HG02610 (cell line): ENCODE data around the gene C4orf51.

Source experiments
- ATAC-seq: cut with Tn5 transposase; IDR thresholded peaks from one replicate; pipeline ENCODE4 v1.9.1; 2021; ENCODE audit warnings: mild to moderate bottlenecking, moderate library complexity; ENCODE audit not compliant: unreplicated experiment

The C4orf51 gene

GRCh38 chr4:145709336-145709735 lies 29.4 kb downstream of the C4orf51 start:
- ATAC-seq = peak; percentile 8

- peak; percentile 98 for ATAC-seq
Measured at GRCh38 chr4:145709843-145710242, 29.9 kb downstream of the C4orf51 start.

- no peak for ATAC-seq
Measured at GRCh38 chr4:145716200-145716599, 36.3 kb downstream of the C4orf51 start.

GRCh38 chr4:145716661-145717200 lies 36.8 kb downstream of the C4orf51 start:
- no peak for ATAC-seq

- peak; percentile 76 for ATAC-seq
Measured at GRCh38 chr4:145719752-145720624, 40.0 kb downstream of the C4orf51 start.

- peak; percentile 46 for ATAC-seq
Measured at GRCh38 chr4:145720656-145721055, 40.7 kb downstream of the C4orf51 start.

- ATAC-seq = no peak
Measured at GRCh38 chr4:145722561-145722960, 42.6 kb downstream of the C4orf51 start.

- no peak for ATAC-seq
Measured at GRCh38 chr4:145723336-145723735, 43.4 kb downstream of the C4orf51 start.

- no peak for ATAC-seq
Measured at GRCh38 chr4:145730026-145730425, 50.1 kb downstream of the C4orf51 start.

GRCh38 chr4:145731028-145731427 lies 51.1 kb downstream of the C4orf51 start:
- ATAC-seq = no peak

- no peak for ATAC-seq
Measured at GRCh38 chr4:145732001-145732815, 52.3 kb downstream of the C4orf51 start.

- peak; percentile 90 for ATAC-seq
Measured at GRCh38 chr4:145732895-145733880, 53.2 kb downstream of the C4orf51 start.

- ATAC-seq = no peak
Measured at GRCh38 chr4:145734031-145734430, 54.1 kb downstream of the C4orf51 start.

GRCh38 chr4:145734576-145735346 lies 54.8 kb downstream of the C4orf51 start:
- no peak for ATAC-seq

- ATAC-seq = no peak
Measured at GRCh38 chr4:145735347-145735675, 55.4 kb downstream of the C4orf51 start.

GRCh38 chr4:145735827-145736226 lies 55.9 kb downstream of the C4orf51 start:
- no peak for ATAC-seq

GRCh38 chr4:145736241-145736831 lies 56.4 kb downstream of the C4orf51 start:
- no peak for ATAC-seq

- no peak for ATAC-seq
Measured at GRCh38 chr4:145739845-145740244, 59.9 kb downstream of the C4orf51 start.

GRCh38 chr4:145740806-145741205 lies 60.9 kb downstream of the C4orf51 start:
- ATAC-seq = no peak
